IMR-90 (cell line): Measurements from ENCODE around the gene KCNAB1. TPM values are rescaled to one million over a fixed set of nuclear protein-coding genes. Genes with fewer than 3 reads are reported as not detected.

ENCODE experiments used
- ATAC-seq: fragments of 200-7000 bp; cut with Tn5 transposase; 2 replicates; pipeline ENCODE4 v1.9.1; 2020; ENCODE audit warnings: low read depth, mild to moderate bottlenecking, moderate library complexity
- BruUV-seq: library from RNA; stranded (reverse); fragments of 400-500 nt; replicated peaks from 2 replicates; lab custom pipeline; 2021; lab: Mats Ljungman, UMichigan
- CTCF ChIA-PET: fragments of 300-600 bp; formaldehyde crosslinking; extraction: SDS; loops from one replicate; lab custom pipeline; 2021; ENCODE audit warnings: antibody characterized with exemption; lab: Yijun Ruan, JAX
- POLR2A ChIA-PET: fragments of 300-600 bp; sonication (Branson Sonifier 250); formaldehyde crosslinking; loops from one replicate; lab custom pipeline; 2022; ENCODE audit warnings: antibody characterized with exemption; ENCODE audit not compliant: unreplicated experiment; lab: Charles Lee
- DNase-seq: peaks from one replicate; pipeline ENCODE4 v3.0.0; 2013
- H2AFZ ChIP-seq: replicated peaks from 2 replicates; pipeline ENCODE3; 2013; ENCODE audit warnings: low read length, mild to moderate bottlenecking; ENCODE audit not compliant: poor library complexity
- H2AK5ac ChIP-seq: 2 replicates; pipeline ENCODE4 v1.6.1; 2013; ENCODE audit warnings: low read depth, low read length, inconsistent platforms
- H2AK9ac ChIP-seq: replicated peaks from 2 replicates; pipeline ENCODE3; 2013; ENCODE audit warnings: mild to moderate bottlenecking, low read depth, low read length, moderate library complexity; ENCODE audit not compliant: poor library complexity
- H2BK120ac ChIP-seq: 2 replicates; pipeline ENCODE4 v1.6.1; 2013; ENCODE audit warnings: low read depth, low read length, inconsistent platforms
- H2BK15ac ChIP-seq: 3 replicates; pipeline ENCODE4 v1.6.1; 2013; ENCODE audit warnings: low read depth, low read length, inconsistent platforms
- H2BK20ac ChIP-seq: 2 replicates; pipeline ENCODE4 v1.6.1; 2013; ENCODE audit warnings: low read depth, mild to moderate bottlenecking, inconsistent platforms, low read length, moderate library complexity
- H2BK5ac ChIP-seq: 2 replicates; pipeline ENCODE4 v1.6.1; 2013; ENCODE audit warnings: mild to moderate bottlenecking, low read depth, low read length, inconsistent platforms; ENCODE audit not compliant: poor library complexity, severe bottlenecking
- H3K14ac ChIP-seq: replicated peaks from 2 replicates; pipeline ENCODE4 v1.6.1; 2013; ENCODE audit warnings: low read depth, low read length, inconsistent platforms
- H3K18ac ChIP-seq: 2 replicates; pipeline ENCODE4 v1.6.1; 2013; ENCODE audit warnings: low read depth, low read length, control low read depth
- H3K23ac ChIP-seq: 2 replicates; pipeline ENCODE4 v1.6.1; 2013; ENCODE audit warnings: low read depth, low read length, inconsistent platforms
- H3K27ac ChIP-seq: 2 replicates; pipeline ENCODE4 v1.5.1; 2013; ENCODE audit warnings: mild to moderate bottlenecking, control low read depth, low read length; ENCODE audit not compliant: insufficient read depth
- H3K27me3 ChIP-seq: 2 replicates; pipeline ENCODE4 v1.6.1; 2013; ENCODE audit warnings: low read length; ENCODE audit not compliant: control insufficient read depth, insufficient read depth
- H3K36me3 ChIP-seq: 2 replicates; pipeline ENCODE4 v1.6.1; 2013; ENCODE audit warnings: low read length, mixed read lengths; ENCODE audit not compliant: control insufficient read depth, insufficient read depth
- H3K4ac ChIP-seq: 2 replicates; pipeline ENCODE4 v1.6.1; 2013; ENCODE audit warnings: low read depth, low read length, inconsistent platforms
- H3K4me1 ChIP-seq: 2 replicates; pipeline ENCODE4 v1.6.1; 2013; ENCODE audit warnings: low read length, mixed read lengths; ENCODE audit not compliant: control insufficient read depth, insufficient read depth
- H3K4me2 ChIP-seq: 2 replicates; pipeline ENCODE4 v1.6.1; 2013; ENCODE audit warnings: low read depth, mild to moderate bottlenecking, control low read depth, low read length, moderate library complexity
- H3K4me3 ChIP-seq: 2 replicates; pipeline ENCODE4 v1.5.1; 2013; ENCODE audit warnings: low read depth, mild to moderate bottlenecking, control low read depth, low read length, moderate library complexity; ENCODE audit not compliant: insufficient read depth
- H3K56ac ChIP-seq: 2 replicates; pipeline ENCODE4 v1.6.1; 2013; ENCODE audit warnings: low read length, inconsistent platforms; ENCODE audit not compliant: insufficient read depth; ENCODE audit errors: extremely low read depth
- H3K79me1 ChIP-seq, 2 experiments: 2 replicates each; pipeline ENCODE4 v1.6.1; 2013; ENCODE audit warnings: low read length in 2 of 2, inconsistent platforms in 1 of 2, low read depth in 1 of 2
- H3K9ac ChIP-seq: 2 replicates; pipeline ENCODE4 v1.6.1; 2013; ENCODE audit warnings: low read depth, low read length, control low read depth
- H3K9me1 ChIP-seq: 2 replicates; pipeline ENCODE4 v1.6.1; 2013; ENCODE audit warnings: low read length, inconsistent platforms; ENCODE audit not compliant: insufficient read depth
- H3K9me3 ChIP-seq: 2 replicates; pipeline ENCODE4 v1.6.1; 2013; ENCODE audit warnings: low read length; ENCODE audit not compliant: control insufficient read depth, insufficient read depth
- H4K20me1 ChIP-seq: 2 replicates; pipeline ENCODE4 v1.6.1; 2013; ENCODE audit warnings: low read length, inconsistent platforms; ENCODE audit not compliant: insufficient read depth
- H4K5ac ChIP-seq: 2 replicates; pipeline ENCODE4 v1.6.1; 2013; ENCODE audit warnings: mild to moderate bottlenecking, low read depth, low read length, control low read depth
- H4K8ac ChIP-seq, 2 experiments: 2 replicates each; pipeline ENCODE4 v1.6.1; 2013; ENCODE audit warnings: low read depth in 2 of 2, low read length in 2 of 2, control low read depth in 1 of 2, inconsistent platforms in 1 of 2
- H4K91ac ChIP-seq: 2 replicates; pipeline ENCODE4 v1.6.1; 2013; ENCODE audit warnings: low read depth, low read length, inconsistent platforms; ENCODE audit not compliant: insufficient read depth
- BHLHE40 ChIP-seq: fragments of 150-350 bp; IDR thresholded peaks from 2 replicates; pipeline ENCODE4 v1.6.1; 2016; ENCODE audit warnings: mild to moderate bottlenecking, low read depth, low read length
- CEBPB ChIP-seq: IDR thresholded peaks from 2 replicates; pipeline ENCODE4 v1.6.1; 2012; ENCODE audit warnings: low read depth, low read length, improper control_type of control experiment
- CHD1 ChIP-seq: IDR thresholded peaks from 2 replicates; pipeline ENCODE4 v1.6.1; 2012; ENCODE audit warnings: low read depth, low read length, improper control_type of control experiment
- FOS ChIP-seq: fragments of 150-350 bp; IDR thresholded peaks from 2 replicates; pipeline ENCODE4 v1.6.1; 2016; ENCODE audit warnings: low read depth, low read length
- MAFK ChIP-seq: IDR thresholded peaks from 2 replicates; pipeline ENCODE4 v1.6.1; 2012; ENCODE audit warnings: low read depth, low read length, improper control_type of control experiment
- MAZ ChIP-seq: IDR thresholded peaks from 2 replicates; pipeline ENCODE4 v1.6.1; 2012; ENCODE audit warnings: low read depth, mild to moderate bottlenecking, low read length, improper control_type of control experiment, moderate library complexity, borderline replicate concordance
- MXI1 ChIP-seq: IDR thresholded peaks from 2 replicates; pipeline ENCODE4 v1.6.1; 2012; ENCODE audit warnings: low read depth, mild to moderate bottlenecking, low read length, moderate library complexity, borderline replicate concordance
- NFE2L2 ChIP-seq: fragments of 150-350 bp; IDR thresholded peaks from 2 replicates; pipeline ENCODE4 v1.6.1; 2016; ENCODE audit warnings: low read depth, mild to moderate bottlenecking, low read length
- POLR2A ChIP-seq: IDR thresholded peaks from 2 replicates; pipeline ENCODE4 v1.6.1; 2012; ENCODE audit warnings: mild to moderate bottlenecking, low read depth, low read length
- RAD21 ChIP-seq: IDR thresholded peaks from 2 replicates; pipeline ENCODE4 v1.6.1; 2012; ENCODE audit warnings: low read length, improper control_type of control experiment
- RCOR1 ChIP-seq: IDR thresholded peaks from 2 replicates; pipeline ENCODE4 v1.6.1; 2012; ENCODE audit warnings: mild to moderate bottlenecking, low read length, improper control_type of control experiment; ENCODE audit not compliant: insufficient replicate concordance
- RFX5 ChIP-seq: IDR thresholded peaks from 2 replicates; pipeline ENCODE4 v1.8.0; 2012; ENCODE audit warnings: low read depth, mild to moderate bottlenecking, low read length, moderate library complexity
- SMC3 ChIP-seq: fragments of 150-350 bp; IDR thresholded peaks from 2 replicates; pipeline ENCODE4 v1.6.1; 2016; ENCODE audit warnings: low read depth, mild to moderate bottlenecking, antibody characterized with exemption, low read length, moderate library complexity
- dilution Hi-C: fragments of 300-500 bp; cut with HindIII; formaldehyde crosslinking; loops from one replicate; pipeline ENCODE4 v1.14.3; 2018; ENCODE audit warnings: low sequenced_read_pairs; ENCODE audit not compliant: unreplicated experiment
- in situ Hi-C: fragments of 300-500 bp; cut with MboI; formaldehyde crosslinking; loops from 3 replicates; pipeline ENCODE4 v1.14.3; 2019; ENCODE audit warnings: low sequenced_read_pairs, inconsistent platforms, mixed read lengths
- intact Hi-C: fragments of 100-400 bp; cut with micrococcal nuclease; formaldehyde crosslinking; loops from 2 replicates; pipeline ENCODE4 v1.10.0; 2022
- polyA plus RNA-seq, 3 experiments: library from polyadenylated mRNA; depleted of rRNA; stranded (reverse); fragments of >200 nt; gene quantifications; 2 replicates each; pipeline ENCODE4 v1.2.3, GENCODE V29; 2012; ENCODE audit warnings: low replicate concordance in 1 of 3
- total RNA-seq: library from RNA; depleted of rRNA; stranded (reverse); fragments of >200 nt; gene quantifications from 2 replicates; pipeline ENCODE4 v1.2.3, GENCODE V29; 2012
- TF ChIP-seq, protein P1 (sequence below): conservative IDR thresholded peaks from 2 replicates; pipeline ENCODE4 v1.5.1; 2012; ENCODE audit warnings: mild to moderate bottlenecking, low read depth, low read length, improper control_type of control experiment
- TF ChIP-seq, protein P2 (sequence below): fragments of 150-350 bp; IDR thresholded peaks from 2 replicates; pipeline ENCODE4 v1.6.1; 2017; ENCODE audit warnings: mild to moderate bottlenecking, antibody characterized with exemption, low read length, low read depth
- TF ChIP-seq, protein P3 (sequence below): fragments of 150-350 bp; IDR thresholded peaks from 2 replicates; pipeline ENCODE4 v1.6.1; 2016; ENCODE audit warnings: low read depth, mild to moderate bottlenecking, low read length, moderate library complexity, borderline replicate concordance

KCNAB1 gene
- total and polyA plus RNA-seq, 2 of the 4 experiments (the other 2 are of a cell fraction): under 0.01 to 0.07 TPM

DNA sequence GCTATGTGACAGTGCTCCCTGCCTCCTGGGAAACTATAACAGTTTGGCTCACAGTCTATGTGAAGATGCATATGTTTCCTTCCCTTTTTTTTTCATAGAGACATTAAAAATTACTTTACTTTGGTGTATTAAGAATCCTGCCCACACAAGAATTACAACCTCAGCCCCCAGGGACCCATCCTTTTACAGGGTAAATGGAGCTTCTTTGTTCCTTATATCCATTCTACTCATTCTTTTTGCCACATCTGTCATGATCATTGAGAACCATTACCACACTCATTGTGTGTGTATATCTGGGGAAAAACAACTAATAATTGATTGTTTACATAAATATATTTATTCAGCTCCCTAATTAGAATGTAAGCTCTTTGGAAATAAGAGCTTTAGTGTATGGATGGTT is 277.2 kb downstream of the KCNAB1 start:
- Histone ChIP-seq H3K23ac (no peak overlapping the region), H3K27me3 (no peaks in the 10 kb centered on the region; the same call in 1 of the 2 replicates), H2AK5ac (no peak overlapping the region), H4K91ac (no peak overlapping the region), H3K4me2 (no peak overlapping the region), H3K36me3 (no peaks in the 10 kb centered on the region), H3K4me3 (no peak overlapping the region), H2BK5ac (no peak overlapping the region), H4K20me1 (no peaks in the 10 kb centered on the region), H3K27ac (no peak overlapping the region), H3K14ac (no peak overlapping the region), H3K4me1 (no peaks in the 10 kb centered on the region), H2BK120ac (no peak overlapping the region), H3K9ac (no peak overlapping the region), H3K9me1 (no peaks in the 10 kb centered on the region), H2BK20ac (no peak overlapping the region), H3K9me3 (no peaks in the 10 kb centered on the region), H4K8ac (no peak overlapping the region), H2BK15ac (no peak overlapping the region), H3K18ac (no peak overlapping the region), H4K5ac (no peak overlapping the region), H2AFZ (no peak overlapping the region), H2AK9ac (no peak overlapping the region), H3K4ac (no peak overlapping the region), H3K56ac (no peak overlapping the region), H3K79me1 (no peaks in the 10 kb centered on the region)
- no TSS peak for BruUV-seq
- ATAC-seq (no peak), DNase-seq (no peak)
- ChIA-PET POLR2A (no interaction called here), CTCF (interaction anchor here (1.7 kb wide), 1 partner anchor 36 kb away, joined by 4 read pairs; no protein-coding TSS in a partner anchor)
- TF ChIP-seq RFX5: no peak
- no peak for TF ChIP-seq POLR2A
- TF ChIP-seq MAFK: no peak
- TF ChIP-seq, protein P1, sequence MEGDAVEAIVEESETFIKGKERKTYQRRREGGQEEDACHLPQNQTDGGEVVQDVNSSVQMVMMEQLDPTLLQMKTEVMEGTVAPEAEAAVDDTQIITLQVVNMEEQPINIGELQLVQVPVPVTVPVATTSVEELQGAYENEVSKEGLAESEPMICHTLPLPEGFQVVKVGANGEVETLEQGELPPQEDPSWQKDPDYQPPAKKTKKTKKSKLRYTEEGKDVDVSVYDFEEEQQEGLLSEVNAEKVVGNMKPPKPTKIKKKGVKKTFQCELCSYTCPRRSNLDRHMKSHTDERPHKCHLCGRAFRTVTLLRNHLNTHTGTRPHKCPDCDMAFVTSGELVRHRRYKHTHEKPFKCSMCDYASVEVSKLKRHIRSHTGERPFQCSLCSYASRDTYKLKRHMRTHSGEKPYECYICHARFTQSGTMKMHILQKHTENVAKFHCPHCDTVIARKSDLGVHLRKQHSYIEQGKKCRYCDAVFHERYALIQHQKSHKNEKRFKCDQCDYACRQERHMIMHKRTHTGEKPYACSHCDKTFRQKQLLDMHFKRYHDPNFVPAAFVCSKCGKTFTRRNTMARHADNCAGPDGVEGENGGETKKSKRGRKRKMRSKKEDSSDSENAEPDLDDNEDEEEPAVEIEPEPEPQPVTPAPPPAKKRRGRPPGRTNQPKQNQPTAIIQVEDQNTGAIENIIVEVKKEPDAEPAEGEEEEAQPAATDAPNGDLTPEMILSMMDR: no peak
- TF ChIP-seq, protein P2, sequence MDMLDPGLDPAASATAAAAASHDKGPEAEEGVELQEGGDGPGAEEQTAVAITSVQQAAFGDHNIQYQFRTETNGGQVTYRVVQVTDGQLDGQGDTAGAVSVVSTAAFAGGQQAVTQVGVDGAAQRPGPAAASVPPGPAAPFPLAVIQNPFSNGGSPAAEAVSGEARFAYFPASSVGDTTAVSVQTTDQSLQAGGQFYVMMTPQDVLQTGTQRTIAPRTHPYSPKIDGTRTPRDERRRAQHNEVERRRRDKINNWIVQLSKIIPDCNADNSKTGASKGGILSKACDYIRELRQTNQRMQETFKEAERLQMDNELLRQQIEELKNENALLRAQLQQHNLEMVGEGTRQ: no peak
- no peak for TF ChIP-seq CEBPB
- no peak for TF ChIP-seq SMC3
- TF ChIP-seq FOS: no peak
- TF ChIP-seq, protein P3, sequence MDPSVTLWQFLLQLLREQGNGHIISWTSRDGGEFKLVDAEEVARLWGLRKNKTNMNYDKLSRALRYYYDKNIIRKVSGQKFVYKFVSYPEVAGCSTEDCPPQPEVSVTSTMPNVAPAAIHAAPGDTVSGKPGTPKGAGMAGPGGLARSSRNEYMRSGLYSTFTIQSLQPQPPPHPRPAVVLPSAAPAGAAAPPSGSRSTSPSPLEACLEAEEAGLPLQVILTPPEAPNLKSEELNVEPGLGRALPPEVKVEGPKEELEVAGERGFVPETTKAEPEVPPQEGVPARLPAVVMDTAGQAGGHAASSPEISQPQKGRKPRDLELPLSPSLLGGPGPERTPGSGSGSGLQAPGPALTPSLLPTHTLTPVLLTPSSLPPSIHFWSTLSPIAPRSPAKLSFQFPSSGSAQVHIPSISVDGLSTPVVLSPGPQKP: no peak
- TF ChIP-seq CHD1: no peak
- no peak for TF ChIP-seq MAZ
- no peak for TF ChIP-seq BHLHE40
- TF ChIP-seq NFE2L2: no peak
- TF ChIP-seq MXI1: no peak
- TF ChIP-seq RAD21: no peak
- TF ChIP-seq RCOR1: no peak
- in situ Hi-C loops: no loop called here
- dilution Hi-C loops: no loop called here
- intact Hi-C loops: no loop called here
